Measurements from ENCODE around the gene EZH1.

Gene EZH1

GRCh38 chr17:42761638-42762037 lies 16.8 kb upstream of the EZH1 start:
- TF ChIP-seq CTCF (IDR thresholded peaks at IDR 0.05) = no peak

GRCh38 chr17:42760652-42761581 lies 16.1 kb upstream of the EZH1 start, which contains the start of gene RAMP2:
TSS of gene RAMP2 (plus strand) at chr17:42761227. CDS start at chr17:42761262, 35 bp downstream.
- TF ChIP-seq CTCF (IDR thresholded peaks at IDR 0.05) = no peak

GRCh38 chr17:42759982-42760651 lies 15.3 kb upstream of the EZH1 start:
- TF ChIP-seq CTCF (IDR thresholded peaks at IDR 0.05) = no peak

- no peak for TF ChIP-seq CTCF (IDR thresholded peaks at IDR 0.05)
Observed at GRCh38 chr17:42754782-42755181, 9.9 kb upstream of the EZH1 start.

GRCh38 chr17:42751628-42752027 lies 6.8 kb upstream of the EZH1 start:
- no peak for TF ChIP-seq CTCF (IDR thresholded peaks at IDR 0.05)

- TF ChIP-seq CTCF (IDR thresholded peaks at IDR 0.05) = no peak
Observed at GRCh38 chr17:42750739-42751344, 6.0 kb upstream of the EZH1 start.

GRCh38 chr17:42748908-42749798 lies 4.3 kb upstream of the EZH1 start:
- TF ChIP-seq CTCF (IDR thresholded peaks at IDR 0.05) = no peak

Measured in LNCAP (cell line).